Measurements from ENCODE around the gene SLC16A9.
"Not testable (repeated sequence)": the region's sequence is repeated elsewhere in the genome, so short reads cannot be mapped to it uniquely, and the experiment has no call there.

SLC16A9 gene

GRCh38 chr10:59674215-59674836 is 35.3 kb downstream of the SLC16A9 start:
- no peak for DNase-seq

GRCh38 chr10:59672150-59672875 is 37.3 kb downstream of the SLC16A9 start:
- DNase-seq, result no peak

- no peak for DNase-seq
Observed at GRCh38 chr10:59670269-59670668, 39.4 kb downstream of the SLC16A9 start.

- no peak for DNase-seq
Observed at GRCh38 chr10:59668096-59668495, 41.6 kb downstream of the SLC16A9 start.

- no peak for DNase-seq
Observed at GRCh38 chr10:59666310-59666709, 43.3 kb downstream of the SLC16A9 start.

- DNase-seq, result not testable (repeated sequence)
Observed at GRCh38 chr10:59663213-59663612, 46.4 kb downstream of the SLC16A9 start.

- no peak for DNase-seq
Observed at GRCh38 chr10:59657724-59658123, 51.9 kb downstream of the SLC16A9 start.

- no peak for DNase-seq
Observed at GRCh38 chr10:59655309-59655708, 54.3 kb downstream of the SLC16A9 start.

- no peak for DNase-seq
Observed at GRCh38 chr10:59654007-59654406, 55.6 kb downstream of the SLC16A9 start.

- no peak for DNase-seq
Observed at GRCh38 chr10:59651902-59652301, 57.7 kb downstream of the SLC16A9 start.

GRCh38 chr10:59649606-59650346 is 59.9 kb downstream of the SLC16A9 start:
- no peak for DNase-seq

GRCh38 chr10:59648711-59649201 is 60.9 kb downstream of the SLC16A9 start:
- no peak for DNase-seq

GRCh38 chr10:59644841-59645240 is 64.8 kb downstream of the SLC16A9 start:
- no peak for DNase-seq

GRCh38 chr10:59641688-59642087 is 68.0 kb downstream of the SLC16A9 start:
- not testable (repeated sequence) for DNase-seq

- DNase-seq, result no peak
Observed at GRCh38 chr10:59635502-59636290, 74.0 kb downstream of the SLC16A9 start.

GRCh38 chr10:59634102-59634501 is 75.5 kb downstream of the SLC16A9 start:
- no peak for DNase-seq

- DNase-seq, result no peak
Observed at GRCh38 chr10:59633063-59633462, 76.6 kb downstream of the SLC16A9 start.

- DNase-seq, result no peak
Observed at GRCh38 chr10:59631882-59632807, 77.5 kb downstream of the SLC16A9 start.

- no peak for DNase-seq
Observed at GRCh38 chr10:59631237-59631636, 78.4 kb downstream of the SLC16A9 start.

GRCh38 chr10:59628965-59629364 is 80.7 kb downstream of the SLC16A9 start:
- no peak for DNase-seq

- no peak for DNase-seq
Observed at GRCh38 chr10:59628456-59628855, 81.2 kb downstream of the SLC16A9 start.
